Astrocyte of the hippocampus (primary cell): ENCODE measurements around the gene RCBTB2.
A peak's percentile ranks its signal among the peaks of the same experiment; 100 is the strongest.
"Not testable (repeated sequence)": the region's sequence is repeated elsewhere in the genome, so short reads cannot be mapped to it uniquely, and the experiment has no call there.

Experiments
- DNase-seq: peaks from one replicate; pipeline ENCODE4 v3.0.0; 2011; ENCODE audit warnings: low read depth, low spot score

The RCBTB2 gene

GRCh38 chr13:48532506-48533499 lies at the start of gene RCBTB2:
Gene RCBTB2 (minus strand): TSS chr13:48533080. CDS start chr13:48521939, 11,141 bp downstream.
- DNase-seq = peak; percentile 99

DNA sequence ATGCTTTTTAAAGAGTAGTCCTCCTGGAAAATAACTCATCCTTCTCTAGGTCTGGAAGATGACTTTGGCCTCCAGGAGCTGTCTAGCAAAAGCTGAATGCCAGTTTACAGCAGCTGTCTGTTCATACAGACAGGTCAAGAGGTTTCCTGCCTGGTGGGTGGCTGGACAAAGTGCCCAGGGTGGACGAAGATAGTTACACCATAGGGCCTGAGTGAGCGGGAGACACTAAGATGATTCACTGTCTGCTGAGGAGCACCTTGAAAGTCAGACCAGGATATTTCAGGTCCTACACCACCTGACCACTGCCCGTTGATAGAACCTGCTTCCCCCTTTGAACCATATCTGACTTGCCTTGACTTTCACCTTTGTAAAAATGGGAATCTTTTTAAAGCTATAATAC lies 49.2 kb upstream of the RCBTB2 start:
- DNase-seq = no peak

DNA sequence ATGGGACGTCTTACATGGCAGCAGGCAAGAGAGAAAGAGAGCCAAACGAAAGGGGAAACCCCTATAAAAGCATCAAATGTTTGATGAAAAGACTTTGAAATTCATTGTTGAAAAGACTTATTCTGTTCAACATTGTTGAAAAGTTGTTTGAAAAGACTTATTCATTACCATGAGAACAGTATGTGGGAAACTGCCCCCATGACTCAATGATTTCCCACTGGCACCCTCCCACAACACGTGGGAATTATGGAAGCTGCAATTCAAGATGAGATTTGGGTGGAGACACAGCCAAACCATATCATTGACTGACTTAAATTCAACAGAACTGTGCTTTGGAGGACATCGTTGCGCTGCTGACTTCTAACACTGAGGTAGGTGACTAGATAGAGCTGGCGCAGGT lies 48.0 kb upstream of the RCBTB2 start:
- DNase-seq = no peak

DNA sequence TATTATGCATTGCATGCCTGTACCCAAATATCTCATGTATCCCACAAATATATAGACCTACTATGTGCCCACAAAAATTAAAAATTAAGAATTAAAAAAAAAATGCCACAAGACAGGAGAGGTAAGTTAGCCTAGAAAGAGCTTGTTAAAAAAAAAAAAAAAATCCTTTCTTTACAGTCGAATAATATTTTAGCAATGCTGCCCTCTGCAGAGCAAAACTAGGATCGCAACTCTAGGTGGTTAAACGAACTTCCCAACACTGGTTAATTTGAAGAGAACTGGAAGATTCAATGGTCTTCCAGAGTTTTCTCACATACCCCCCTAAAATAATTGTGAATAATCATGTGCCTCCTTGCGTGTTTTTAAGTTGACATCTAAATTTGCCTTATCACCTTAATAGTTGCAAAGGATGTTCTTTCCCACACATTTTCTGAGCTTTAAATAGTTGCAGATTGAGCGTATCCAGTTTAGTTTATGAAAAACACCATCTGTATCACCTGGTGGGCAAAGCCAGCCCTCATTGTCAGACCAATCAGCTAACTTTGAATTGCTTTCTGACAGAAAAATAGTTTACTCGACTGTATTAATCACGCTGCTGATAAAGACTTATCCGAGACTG lies 47.4 kb upstream of the RCBTB2 start:
- DNase-seq = peak; percentile 81

DNA sequence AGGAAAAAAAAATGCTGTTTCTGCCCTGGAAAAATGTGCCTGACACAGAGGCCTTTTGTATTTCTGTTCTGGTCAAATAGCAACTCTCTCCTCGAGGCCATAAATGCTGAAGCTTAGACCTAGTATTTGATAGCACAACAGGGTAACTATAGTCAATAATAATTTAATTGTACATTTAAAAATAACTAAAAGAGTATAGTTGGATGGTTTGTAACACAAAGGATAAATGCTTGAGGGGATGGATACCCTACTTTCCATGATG lies 47.0 kb upstream of the RCBTB2 start:
- not testable (repeated sequence) for DNase-seq

GRCh38 chr13:48579165-48579918 lies 46.5 kb upstream of the RCBTB2 start:
- DNase-seq = no peak

- no peak for DNase-seq
Measured at GRCh38 chr13:48578516-48579164, 45.8 kb upstream of the RCBTB2 start.

GRCh38 chr13:48576448-48577010 lies 43.6 kb upstream of the RCBTB2 start:
- no peak for DNase-seq

GRCh38 chr13:48575031-48575430 lies 42.2 kb upstream of the RCBTB2 start:
- no peak for DNase-seq

DNA sequence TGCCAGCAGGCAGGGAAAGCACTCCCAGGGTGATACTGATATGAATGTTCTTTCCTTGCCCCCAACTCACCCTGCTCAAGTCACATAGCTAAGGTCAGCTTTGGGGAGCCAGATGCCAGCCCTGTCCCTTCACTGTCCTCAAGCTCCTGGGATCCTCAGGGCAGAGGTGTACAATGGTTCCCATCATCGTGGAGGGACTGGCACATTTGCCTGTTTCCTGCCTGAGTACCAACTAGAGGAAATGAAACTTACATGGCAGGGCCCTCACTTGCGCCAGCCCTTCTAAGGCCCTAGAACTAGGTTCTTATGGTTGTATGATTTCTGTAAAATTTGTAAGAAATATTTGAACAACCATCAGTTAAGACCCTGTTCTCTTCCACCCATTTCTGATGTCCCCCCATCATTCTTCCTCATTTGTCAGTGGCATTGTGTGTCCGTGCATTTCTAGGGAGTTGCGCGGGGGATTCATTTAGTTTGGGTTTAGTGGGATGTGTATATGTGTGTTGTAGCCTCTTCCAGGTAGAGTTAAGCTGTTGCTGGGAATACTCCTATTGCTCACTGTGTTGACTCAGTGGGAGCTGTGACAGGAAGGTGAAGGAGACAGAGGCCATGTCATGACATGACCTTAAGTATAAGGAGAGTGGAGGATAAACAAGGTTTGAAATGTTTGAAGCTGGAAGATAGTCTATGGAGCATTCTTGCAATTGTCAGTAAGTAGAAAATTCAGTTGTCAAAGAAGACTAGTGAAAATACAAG lies 41.3 kb upstream of the RCBTB2 start:
- DNase-seq = no peak

- DNase-seq = no peak
Measured at GRCh38 chr13:48573213-48574007, 40.5 kb upstream of the RCBTB2 start.

DNA sequence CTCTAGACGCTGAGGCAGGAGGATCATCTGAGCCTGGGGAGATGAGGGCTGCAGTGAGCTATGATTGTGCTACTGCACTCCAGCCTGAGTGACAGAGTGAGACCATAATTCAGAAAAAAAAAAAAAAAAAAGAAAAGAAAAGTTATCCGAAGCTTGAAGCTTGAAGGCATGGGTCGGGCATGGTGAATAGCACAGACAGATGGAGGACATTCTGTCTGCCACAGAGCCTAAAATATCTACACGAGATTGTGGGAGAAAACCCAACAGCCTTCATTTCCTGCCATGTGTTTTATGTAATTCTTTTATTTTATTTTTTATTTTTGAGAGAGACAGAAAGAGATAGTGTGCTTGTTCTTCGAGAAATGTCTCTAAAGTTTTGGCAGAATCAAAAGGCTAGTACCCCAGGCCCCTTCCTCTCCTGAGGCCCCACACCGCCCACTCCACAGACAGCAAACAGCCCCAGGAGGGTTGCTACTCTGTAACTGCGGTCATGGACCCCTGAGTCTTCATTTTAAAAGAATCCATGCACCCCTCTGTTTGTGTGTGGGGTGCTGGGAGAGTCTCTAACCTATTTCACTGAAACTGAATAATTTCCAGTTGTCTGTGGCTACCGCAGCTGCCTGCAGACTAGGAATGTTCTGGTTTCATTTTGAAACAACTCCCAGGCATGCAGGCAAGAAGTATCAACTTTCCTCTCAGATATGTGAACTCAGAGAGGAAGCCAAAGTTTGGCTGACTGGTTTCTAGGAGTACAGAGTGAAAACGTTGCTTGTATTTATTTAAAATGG lies 38.4 kb upstream of the RCBTB2 start:
- DNase-seq = peak; percentile 84

DNA sequence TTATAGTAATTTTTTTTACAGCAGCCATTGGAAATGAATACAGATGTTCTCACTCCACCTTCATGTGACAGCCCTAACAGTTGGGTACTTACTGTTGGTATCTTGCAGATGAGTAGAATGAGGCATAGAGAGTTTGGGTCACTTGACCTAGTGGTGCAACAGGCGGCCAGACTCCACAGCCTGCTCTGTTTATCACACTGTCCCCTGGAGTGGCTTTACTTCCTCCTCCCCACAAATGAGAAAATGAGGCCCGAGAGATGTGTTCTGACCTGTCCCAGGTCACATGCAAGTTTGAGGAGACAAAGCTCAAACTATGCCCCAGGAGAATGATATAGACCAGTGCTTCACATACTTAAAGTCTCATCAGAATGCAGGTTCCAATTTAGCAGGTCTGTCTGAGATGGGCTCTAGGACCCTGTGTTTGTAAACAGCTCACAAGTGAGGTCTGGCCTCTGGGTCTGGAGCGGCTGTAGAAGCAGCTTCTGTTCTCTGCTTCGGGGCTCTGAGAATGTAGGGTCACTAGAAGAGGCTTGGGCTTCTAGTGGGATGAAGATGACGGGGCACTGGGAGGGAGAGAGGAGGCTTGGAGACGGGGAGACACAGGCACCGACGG lies 37.4 kb upstream of the RCBTB2 start:
- DNase-seq = no peak

DNA sequence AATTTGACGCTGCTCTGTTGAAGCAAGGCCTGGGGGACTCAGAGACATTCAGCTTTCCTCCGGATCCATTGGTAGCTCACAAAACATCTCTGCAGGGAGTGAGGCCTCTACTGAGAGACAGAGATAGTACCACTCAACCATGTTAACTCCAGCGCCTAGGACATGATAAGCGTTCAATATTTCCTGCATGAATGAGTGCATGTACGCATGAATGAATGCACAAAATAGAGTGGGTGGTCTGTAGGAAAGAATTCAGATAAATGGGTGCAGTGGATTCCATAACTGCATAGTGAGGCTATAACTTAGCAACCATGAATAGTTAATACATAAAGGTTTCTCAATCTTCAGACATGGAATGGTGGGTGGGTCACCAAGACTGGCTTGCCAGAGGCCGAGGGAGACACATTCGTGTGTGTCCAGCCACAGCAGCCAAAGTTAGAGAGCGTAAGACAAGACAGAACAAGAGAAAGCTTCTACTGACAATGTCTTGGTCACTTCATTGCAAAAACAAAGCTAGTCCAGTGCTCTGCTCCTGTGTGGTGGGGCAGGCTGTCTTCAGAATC lies 36.3 kb upstream of the RCBTB2 start:
- no peak for DNase-seq

GRCh38 chr13:48568370-48569103 lies 35.7 kb upstream of the RCBTB2 start:
- no peak for DNase-seq

DNA sequence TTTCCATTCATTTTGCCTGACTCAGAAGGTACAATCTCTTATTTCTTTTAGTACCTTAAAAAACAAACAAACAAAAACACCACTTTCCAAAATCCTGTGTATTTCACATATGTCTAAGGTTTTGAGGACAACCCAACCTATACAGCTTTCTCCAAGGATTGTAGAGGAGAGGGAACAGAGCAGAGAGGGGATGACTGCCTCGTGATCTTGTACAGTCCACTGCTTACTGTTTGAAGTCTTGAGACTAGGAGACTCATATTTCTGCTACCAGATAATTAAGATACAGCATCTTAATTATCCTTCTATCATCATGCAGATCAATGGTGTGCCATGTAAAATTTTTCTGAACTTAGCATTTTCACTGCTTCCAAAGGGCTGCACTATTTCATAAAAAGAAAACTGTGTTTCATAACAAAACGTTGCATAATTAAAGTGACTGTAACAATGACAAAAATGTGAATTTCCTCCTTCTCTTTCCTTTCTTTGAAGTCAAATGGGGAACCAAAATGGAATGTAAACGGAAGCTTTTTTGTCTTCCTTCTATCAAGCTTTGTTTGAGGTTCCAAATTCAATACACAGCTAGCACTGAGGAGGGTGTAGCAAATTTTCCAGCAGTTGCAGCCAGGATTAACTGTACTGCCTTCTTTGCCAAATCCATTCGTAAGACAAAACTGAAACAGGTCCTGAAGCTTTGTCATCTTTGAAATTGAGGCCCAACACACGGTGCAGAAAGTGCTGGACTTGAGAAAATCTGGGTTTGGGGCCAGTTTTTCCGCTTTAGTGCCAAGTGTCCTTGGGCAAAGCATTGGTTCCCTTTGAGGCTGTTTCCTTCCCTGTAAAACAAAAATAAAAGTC lies 34.9 kb upstream of the RCBTB2 start:
- DNase-seq = no peak

- DNase-seq = no peak
Measured at GRCh38 chr13:48564056-48564455, 31.2 kb upstream of the RCBTB2 start.
